KG1 (cell line): ENCODE results near the gene ALK.

ENCODE experiments used
- DNase-seq: peaks from one replicate; lab custom pipeline; 2025; lab: John Stamatoyannopoulos, UW

ALK gene

GRCh38 chr2:29573612-29574011 is 347.8 kb downstream of the ALK start:
- no peak for DNase-seq

GRCh38 chr2:29573147-29573546 is 348.2 kb downstream of the ALK start:
- DNase-seq, result no peak

- no peak for DNase-seq
Observed at GRCh38 chr2:29570539-29570938, 350.8 kb downstream of the ALK start.

GRCh38 chr2:29567906-29568520 is 353.4 kb downstream of the ALK start:
- DNase-seq, result no peak

- DNase-seq, result no peak
Observed at GRCh38 chr2:29563697-29564096, 357.7 kb downstream of the ALK start.

GRCh38 chr2:29562896-29563295 is 358.5 kb downstream of the ALK start:
- no peak for DNase-seq

- DNase-seq, result no peak
Observed at GRCh38 chr2:29562319-29562718, 359.1 kb downstream of the ALK start.

- DNase-seq, result no peak
Observed at GRCh38 chr2:29561628-29562027, 359.8 kb downstream of the ALK start.

- no peak for DNase-seq
Observed at GRCh38 chr2:29561181-29561580, 360.2 kb downstream of the ALK start.

GRCh38 chr2:29560566-29560965 is 360.8 kb downstream of the ALK start:
- no peak for DNase-seq

GRCh38 chr2:29560030-29560429 is 361.4 kb downstream of the ALK start:
- DNase-seq, result no peak

- no peak for DNase-seq
Observed at GRCh38 chr2:29559578-29559977, 361.8 kb downstream of the ALK start.

GRCh38 chr2:29558097-29558496 is 363.3 kb downstream of the ALK start:
- no peak for DNase-seq

GRCh38 chr2:29557268-29557667 is 364.1 kb downstream of the ALK start:
- no peak for DNase-seq

- DNase-seq, result no peak
Observed at GRCh38 chr2:29549069-29549380, 372.4 kb downstream of the ALK start.

GRCh38 chr2:29544917-29545316 is 376.5 kb downstream of the ALK start:
- no peak for DNase-seq

- DNase-seq, result no peak
Observed at GRCh38 chr2:29544031-29544430, 377.4 kb downstream of the ALK start.

- DNase-seq, result no peak
Observed at GRCh38 chr2:29535188-29535587, 386.2 kb downstream of the ALK start.

- no peak for DNase-seq
Observed at GRCh38 chr2:29532436-29532835, 388.9 kb downstream of the ALK start.

GRCh38 chr2:29531626-29532025 is 389.8 kb downstream of the ALK start:
- no peak for DNase-seq

GRCh38 chr2:29530281-29530680 is 391.1 kb downstream of the ALK start:
- DNase-seq, result no peak

GRCh38 chr2:29528891-29529520 is 392.4 kb downstream of the ALK start:
- no peak for DNase-seq

GRCh38 chr2:29528371-29528770 is 393.0 kb downstream of the ALK start:
- no peak for DNase-seq

- DNase-seq, result no peak
Observed at GRCh38 chr2:29527947-29528346, 393.4 kb downstream of the ALK start.
